Stomach (tissue), 9 donors: ENCODE measurements around the gene PRKCE. TPM values are rescaled to one million over a fixed set of nuclear protein-coding genes. Genes with fewer than 3 reads are reported as not detected.

ENCODE experiments used
- DNase-seq, 2 donors: peaks; one replicate each; pipeline versions ENCODE4 v3.0.0 to v3.0.0-alpha.2; 2013 to 2019
- H3K27ac ChIP-seq, 5 donors: fragments of 200-600 bp in 4 of 5; sonication (generic) in 4 of 5; one replicate each; pipeline ENCODE4 v1.5.1; 2013 to 2019; ENCODE audit warnings: mild to moderate bottlenecking in 1 of 5, moderate library complexity in 1 of 5
- H3K27me3 ChIP-seq, 3 donors: fragments of 200-600 bp; sonication (generic); one replicate each; pipeline ENCODE4 v1.5.1; 2017 to 2019; ENCODE audit warnings: mixed run types in 1 of 3
- H3K36me3 ChIP-seq, 4 donors: fragments of 200-600 bp; sonication (generic); 1 replicate in 3 of 4; 2 replicates in 1 of 4; pipeline ENCODE4 v1.5.1; 2016 to 2019
- H3K4me1 ChIP-seq, 4 donors: fragments of 200-600 bp; sonication (generic); one replicate each; pipeline ENCODE4 v1.5.1; 2016 to 2019
- H3K4me3 ChIP-seq, 4 donors: fragments of 200-600 bp; sonication (generic) in 3 of 4; one replicate each; pipeline ENCODE4 v1.5.1; 2016 to 2019; ENCODE audit warnings: mild to moderate bottlenecking in 1 of 4
- H3K9me3 ChIP-seq, 4 donors: fragments of 200-600 bp; sonication (generic); one replicate each; pipeline ENCODE4 v1.5.1; 2016 to 2019
- EP300 ChIP-seq: sonication (generic); formaldehyde crosslinking; IDR thresholded peaks from one replicate; pipeline ENCODE4 v1.6.1; 2017; ENCODE audit warnings: antibody characterized with exemption
- POLR2A ChIP-seq, 4 donors: fragments of 450-650 bp; IDR thresholded peaks; one replicate each; pipeline ENCODE4 v1.6.1; 2016; ENCODE audit warnings: antibody characterized with exemption in 4 of 4, control low read depth in 2 of 4, mild to moderate bottlenecking in 1 of 4, moderate library complexity in 1 of 4
- POLR2AphosphoS5 ChIP-seq, 3 donors: sonication (generic); formaldehyde crosslinking; IDR thresholded peaks; one replicate each; pipeline ENCODE4 v1.6.1; 2016; ENCODE audit warnings: antibody characterized with exemption in 3 of 3
- WGBS, 5 donors: extraction: QIAGEN DNeasy Blood & Tissue Kit in 3 of 5; methylation state at CpG; one replicate each; pipeline versions ENCODE4 v1.1.5 to v1.1.7; 2013 to 2018; 5-methylcytosine and 5-hydroxymethylcytosine counted together
- intact Hi-C: fragments of 100-400 bp; cut with DNase I; formaldehyde crosslinking; loops from one replicate; pipeline ENCODE4 v1.15.1; 2023; ENCODE audit warnings: low total_unique reads
- polyA plus RNA-seq, 3 donors: library from polyadenylated mRNA; stranded (reverse); fragments of 200-250 nt; gene quantifications; one replicate each; pipeline ENCODE4 v1.2.3, GENCODE V29; 2013
- total RNA-seq, 5 donors: library from RNA; depleted of rRNA; stranded (reverse); fragments of >200 nt; gene quantifications; one replicate each; pipeline versions ENCODE4 v1.1.0 to v1.2.3, GENCODE V29; 2014 to 2016
- TF ChIP-seq, protein P1 (sequence below), 7 experiments: fragments of 450-650 bp in 4 of 7; fragments of 200-600 bp in 3 of 7; sonication (generic) in 3 of 7; IDR thresholded peaks; one replicate each; pipeline ENCODE4 v1.5.1; 2016 to 2019; ENCODE audit warnings: antibody characterized with exemption in 7 of 7, control low read depth in 2 of 7, mild to moderate bottlenecking in 1 of 7
- donor health status: healthy with polysubstance abuse.
- donor health status: Bipolar disorder and iron deficiency.
- donor health status: healthy.

PRKCE gene
- total and polyA plus RNA-seq, 8 donors, result 2.0 to 92.0 (median 10.0) TPM

DNA sequence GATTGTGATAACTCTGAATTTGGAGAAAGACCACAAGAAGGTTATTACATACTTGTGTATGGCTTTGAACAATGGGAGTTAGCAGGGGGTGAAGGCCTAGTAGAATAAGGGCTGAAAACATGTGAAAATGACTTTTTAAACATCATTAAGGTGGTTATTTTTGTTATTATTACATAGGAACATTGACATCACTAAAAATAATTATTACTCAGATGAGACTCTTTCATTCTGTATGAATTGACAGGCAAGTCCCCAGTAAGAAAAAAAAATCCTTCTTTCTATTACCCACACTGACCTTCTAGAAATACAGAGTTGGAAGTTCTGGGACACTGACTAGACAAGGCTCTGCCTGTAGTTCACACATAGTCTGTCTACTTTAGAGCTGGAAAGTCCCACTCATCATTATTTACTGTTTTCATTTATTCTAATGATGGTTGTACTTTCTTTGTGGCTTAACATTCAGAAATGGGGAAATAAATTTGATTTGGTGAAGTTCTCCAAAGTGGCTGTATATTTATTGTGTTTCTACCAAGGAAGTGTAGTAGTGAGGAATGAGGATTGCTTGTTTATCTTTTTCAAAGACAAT lies 426.1 kb downstream of the PRKCE start:
- H3K27ac ChIP-seq, result no peak overlapping the region

DNA sequence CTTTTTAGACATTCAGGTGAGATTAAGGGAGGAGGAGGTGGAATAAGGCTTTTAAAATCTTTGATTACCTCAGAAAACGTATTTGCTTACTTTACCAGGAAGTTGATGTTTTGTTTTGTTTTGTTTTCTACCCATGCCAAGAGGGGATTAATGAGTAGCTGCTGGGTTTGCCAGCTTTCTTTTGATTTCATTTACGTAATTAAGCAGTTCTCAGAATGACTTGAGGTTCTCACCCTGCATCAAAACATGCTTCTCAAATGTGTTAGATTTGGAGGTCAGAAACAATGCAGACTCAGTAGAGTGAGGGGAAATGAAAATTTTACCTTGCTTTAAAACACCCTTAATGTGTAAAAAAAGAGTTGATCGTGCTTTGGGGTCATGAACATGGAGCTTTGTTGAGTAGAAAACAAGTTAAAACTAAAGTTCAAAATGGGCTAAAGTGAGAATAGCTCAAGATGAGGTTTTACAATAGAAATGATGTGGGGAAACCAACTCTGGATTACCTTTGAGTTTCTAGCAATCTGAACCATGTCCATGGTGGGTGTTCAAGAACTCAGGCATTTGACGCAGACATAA lies 428.6 kb downstream of the PRKCE start:
- intact Hi-C loops, result no loop called here
- Histone ChIP-seq H3K4me3 (no peak overlapping the region), H3K27me3 (no peaks in the 10 kb centered on the region), H3K27ac (no peak overlapping the region), H3K4me1 (peaks cover 0 to 21% (median 0%) of the 10 kb centered on the region in 4 donors), H3K9me3 (no peaks in the 10 kb centered on the region), H3K36me3 (no peaks in the 10 kb centered on the region)
- TF ChIP-seq EP300 (no peak), POLR2AphosphoS5 (IDR thresholded peaks at IDR 0.05) (no peak), POLR2A (IDR thresholded peaks at IDR 0.05) (no peak)
- TF ChIP-seq, protein P1, sequence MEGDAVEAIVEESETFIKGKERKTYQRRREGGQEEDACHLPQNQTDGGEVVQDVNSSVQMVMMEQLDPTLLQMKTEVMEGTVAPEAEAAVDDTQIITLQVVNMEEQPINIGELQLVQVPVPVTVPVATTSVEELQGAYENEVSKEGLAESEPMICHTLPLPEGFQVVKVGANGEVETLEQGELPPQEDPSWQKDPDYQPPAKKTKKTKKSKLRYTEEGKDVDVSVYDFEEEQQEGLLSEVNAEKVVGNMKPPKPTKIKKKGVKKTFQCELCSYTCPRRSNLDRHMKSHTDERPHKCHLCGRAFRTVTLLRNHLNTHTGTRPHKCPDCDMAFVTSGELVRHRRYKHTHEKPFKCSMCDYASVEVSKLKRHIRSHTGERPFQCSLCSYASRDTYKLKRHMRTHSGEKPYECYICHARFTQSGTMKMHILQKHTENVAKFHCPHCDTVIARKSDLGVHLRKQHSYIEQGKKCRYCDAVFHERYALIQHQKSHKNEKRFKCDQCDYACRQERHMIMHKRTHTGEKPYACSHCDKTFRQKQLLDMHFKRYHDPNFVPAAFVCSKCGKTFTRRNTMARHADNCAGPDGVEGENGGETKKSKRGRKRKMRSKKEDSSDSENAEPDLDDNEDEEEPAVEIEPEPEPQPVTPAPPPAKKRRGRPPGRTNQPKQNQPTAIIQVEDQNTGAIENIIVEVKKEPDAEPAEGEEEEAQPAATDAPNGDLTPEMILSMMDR (IDR thresholded peaks at IDR 0.05), result no peak
- DNase-seq, result no peak
- WGBS, 5 donors, result 70 to 78% (median 74%) methylated on average over 4 of the region's 4 CpGs

More for the DNA sequence above, 426.1 kb downstream of the PRKCE start:
- Histone ChIP-seq H3K4me3 (no peak overlapping the region), H3K36me3 (no peaks in the 10 kb centered on the region), H3K4me1 (peaks cover 0 to 29% (median 11%) of the 10 kb centered on the region in 4 donors), H3K9me3 (no peaks in the 10 kb centered on the region), H3K27me3 (no peaks in the 10 kb centered on the region)
- intact Hi-C loops, result no loop called here
- DNase-seq, result no peak
- no peak for TF ChIP-seq POLR2A (IDR thresholded peaks at IDR 0.05)
- no peak for TF ChIP-seq POLR2AphosphoS5 (IDR thresholded peaks at IDR 0.05)
- TF ChIP-seq, protein P1 (IDR thresholded peaks at IDR 0.05), result no peak
- TF ChIP-seq EP300, result no peak

DNA sequence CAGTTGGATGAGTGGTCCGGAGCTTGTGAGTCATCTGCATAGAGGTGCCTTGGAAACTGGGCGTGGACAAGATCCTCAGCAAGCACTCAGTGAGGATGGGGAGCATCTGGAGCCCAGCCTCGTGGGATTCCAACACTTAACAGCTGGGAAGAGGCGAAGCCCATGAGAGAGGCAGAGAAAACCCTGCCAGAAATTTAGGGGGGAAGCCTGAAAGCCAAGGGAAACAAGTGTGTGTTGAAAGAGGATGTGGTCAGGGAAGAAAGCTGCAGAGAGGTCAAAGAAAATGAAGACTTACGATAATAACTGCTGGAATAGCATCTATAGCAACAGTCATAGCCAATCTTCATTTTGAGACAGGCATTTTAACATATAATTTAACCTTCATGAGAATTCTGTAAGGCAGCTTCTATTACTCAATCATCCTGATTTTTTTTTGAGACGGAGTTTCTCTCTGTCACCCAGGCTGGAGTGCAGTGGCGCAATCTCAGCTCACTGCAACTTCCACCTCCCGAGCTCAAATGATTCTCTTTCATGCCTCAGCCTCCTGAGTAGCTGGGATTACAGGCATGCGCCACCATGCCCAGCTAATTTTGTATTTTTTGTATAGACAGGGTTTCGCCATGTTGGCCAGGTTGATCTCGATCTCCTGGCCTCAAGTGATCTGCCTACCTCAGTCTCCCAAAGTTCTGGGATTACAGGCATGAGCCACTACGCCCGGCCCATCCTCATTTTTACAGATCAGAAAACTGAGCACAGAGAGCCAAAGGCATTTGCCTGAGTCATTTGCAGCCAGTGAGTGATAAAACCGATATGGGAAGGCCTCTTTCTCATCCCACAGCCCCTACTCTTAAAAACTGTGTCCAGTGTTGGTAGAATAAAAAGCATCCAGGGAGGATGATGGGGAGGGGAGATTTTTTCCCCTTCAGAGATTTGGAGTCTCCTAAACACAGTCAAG lies 431.3 kb downstream of the PRKCE start:
- no peaks in the 10 kb centered on the region for H3K27me3 ChIP-seq
- TF ChIP-seq POLR2AphosphoS5 (IDR thresholded peaks at IDR 0.05) (no peak), EP300 (no peak), POLR2A (IDR thresholded peaks at IDR 0.05) (no peak)
- TF ChIP-seq, protein P1 (IDR thresholded peaks at IDR 0.05), result no peak
- peaks cover 0 to 21% (median 0%) of the 10 kb centered on the region in 4 donors for H3K4me1 ChIP-seq
- WGBS, 5 donors, result 77 to 91% (median 80%) methylated on average over 14 of the region's 14 CpGs
- H3K9me3 ChIP-seq, result no peaks in the 10 kb centered on the region
- H3K27ac ChIP-seq, result peak overlapping the region in 2 of 5 donors; percentile 9 to 43
- no peak overlapping the region for H3K4me3 ChIP-seq
- intact Hi-C loops, result no loop called here
- H3K36me3 ChIP-seq, result peaks cover 0 to 20% (median 11%) of the 10 kb centered on the region in 4 donors
- no peak for DNase-seq

DNA sequence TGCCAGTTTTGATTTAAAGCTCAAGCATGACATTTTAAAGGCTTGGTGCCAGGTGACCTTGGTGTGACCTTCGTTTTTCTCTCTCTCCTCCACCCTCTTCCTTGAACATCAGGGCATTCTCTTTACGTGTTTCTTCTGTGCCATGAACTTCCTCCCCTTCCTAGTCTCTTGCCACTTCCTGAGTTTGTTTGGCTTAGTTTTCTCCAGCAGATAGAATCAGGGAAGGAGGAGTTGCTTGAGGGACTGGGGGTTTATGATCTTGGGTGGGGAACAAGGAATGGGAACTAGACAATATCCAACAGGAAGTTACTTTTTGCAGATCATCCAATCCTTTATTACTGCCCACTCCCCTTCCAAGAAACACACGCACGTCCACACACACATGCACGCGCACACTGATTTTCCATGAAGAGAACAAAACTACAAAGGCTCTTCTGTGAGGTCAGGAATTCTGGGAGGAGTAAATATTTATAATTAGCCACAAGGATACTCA lies 435.1 kb downstream of the PRKCE start:
- Histone ChIP-seq H3K9me3 (no peaks in the 10 kb centered on the region), H3K4me3 (no peak overlapping the region), H3K36me3 (peaks cover 5 to 40% (median 30%) of the 10 kb centered on the region in 4 donors), H3K27ac (peak overlapping the region in 2 of 5 donors; percentile 20 to 54), H3K4me1 (peaks cover 0 to 21% (median 0%) of the 10 kb centered on the region in 4 donors), H3K27me3 (no peaks in the 10 kb centered on the region)
- intact Hi-C loops, result no loop called here
- no peak for TF ChIP-seq POLR2AphosphoS5 (IDR thresholded peaks at IDR 0.05)
- peak; percentile 5 for TF ChIP-seq EP300
- peak in 1 of 2 donors; percentile 22 for DNase-seq
- WGBS, 5 donors, result 66 to 89% (median 78%) methylated on average over 6 of the region's 6 CpGs
